ENCODE measurements around the gene SEMA6A. TPM values are rescaled to one million over a fixed set of nuclear protein-coding genes. Genes with fewer than 3 reads are reported as not detected.

The SEMA6A gene
- total RNA-seq, 1 experiment from 2014 or later = 53.3 TPM

DNA sequence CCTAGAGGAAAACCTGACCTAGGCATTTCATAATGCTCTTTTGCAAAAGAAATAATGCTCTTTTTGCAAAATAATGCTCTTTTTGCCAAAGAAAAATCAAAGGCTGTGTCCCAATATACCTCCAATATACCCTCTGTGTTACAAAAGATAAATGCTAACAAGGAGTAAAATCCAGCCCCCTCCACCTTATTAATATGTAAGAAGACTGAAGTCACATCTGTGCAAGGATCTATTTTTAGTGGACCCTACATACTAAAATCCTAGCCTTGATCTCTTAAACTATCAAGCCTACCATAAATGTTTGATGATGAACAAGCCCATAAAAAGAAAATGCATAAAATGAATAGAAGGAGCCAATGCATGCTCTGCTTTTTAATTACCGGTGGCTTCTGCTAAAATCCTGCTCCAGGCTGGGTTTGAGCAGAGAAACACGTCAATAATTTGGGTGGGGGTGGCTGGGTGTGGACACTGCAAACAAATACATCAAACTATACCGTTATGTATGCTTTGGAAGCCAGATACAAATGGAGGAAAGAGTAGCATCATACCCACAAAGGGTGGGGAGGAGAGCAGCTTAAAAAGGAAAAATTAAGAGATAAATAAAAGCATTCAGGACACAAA is 131.6 kb downstream of the SEMA6A start:
- CTCF ChIA-PET = interaction anchor here (0.9 to 1.0 kb wide), 2 partner anchors 9 to 29 kb away, joined by 3 to 7 read pairs; no protein-coding TSS in a partner anchor

DNA sequence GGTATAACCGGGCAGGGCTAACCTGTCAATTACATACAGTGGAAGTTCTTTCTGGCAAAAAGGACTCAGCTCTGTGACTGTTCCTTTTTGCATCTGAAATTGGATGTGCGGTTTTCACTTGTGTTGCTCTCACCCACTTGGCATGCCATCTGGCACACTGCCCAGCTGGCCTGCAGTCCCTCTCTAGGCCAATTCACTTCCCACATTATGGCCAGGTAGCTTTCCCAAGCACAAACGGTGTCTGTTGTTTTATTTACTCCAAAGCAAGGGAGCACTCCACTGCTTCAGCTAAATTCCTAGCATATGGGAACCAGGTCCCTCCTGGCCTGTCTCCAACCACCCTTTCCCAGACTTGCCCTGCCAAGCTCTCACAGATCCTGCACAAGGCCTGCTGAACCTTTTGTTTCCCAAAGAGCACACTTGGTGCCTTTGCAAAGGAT is 132.5 kb downstream of the SEMA6A start:
- H3K36me3 Mint-ChIP-seq (ENCODE audit: insufficient read depth, unreplicated experiment) = peaks cover 38% of the 10 kb centered on the region
- peak; percentile 87 for DNase-seq
- no peaks in the 10 kb centered on the region for H3K27me3 Mint-ChIP-seq (ENCODE audit: unreplicated experiment)
- H3K27ac Mint-ChIP-seq (ENCODE audit: unreplicated experiment) = peak overlapping the region; percentile 24
- H3K9me3 Mint-ChIP-seq (ENCODE audit: low read depth, unreplicated experiment) = no peaks in the 10 kb centered on the region
- TF ChIP-seq, protein P1, sequence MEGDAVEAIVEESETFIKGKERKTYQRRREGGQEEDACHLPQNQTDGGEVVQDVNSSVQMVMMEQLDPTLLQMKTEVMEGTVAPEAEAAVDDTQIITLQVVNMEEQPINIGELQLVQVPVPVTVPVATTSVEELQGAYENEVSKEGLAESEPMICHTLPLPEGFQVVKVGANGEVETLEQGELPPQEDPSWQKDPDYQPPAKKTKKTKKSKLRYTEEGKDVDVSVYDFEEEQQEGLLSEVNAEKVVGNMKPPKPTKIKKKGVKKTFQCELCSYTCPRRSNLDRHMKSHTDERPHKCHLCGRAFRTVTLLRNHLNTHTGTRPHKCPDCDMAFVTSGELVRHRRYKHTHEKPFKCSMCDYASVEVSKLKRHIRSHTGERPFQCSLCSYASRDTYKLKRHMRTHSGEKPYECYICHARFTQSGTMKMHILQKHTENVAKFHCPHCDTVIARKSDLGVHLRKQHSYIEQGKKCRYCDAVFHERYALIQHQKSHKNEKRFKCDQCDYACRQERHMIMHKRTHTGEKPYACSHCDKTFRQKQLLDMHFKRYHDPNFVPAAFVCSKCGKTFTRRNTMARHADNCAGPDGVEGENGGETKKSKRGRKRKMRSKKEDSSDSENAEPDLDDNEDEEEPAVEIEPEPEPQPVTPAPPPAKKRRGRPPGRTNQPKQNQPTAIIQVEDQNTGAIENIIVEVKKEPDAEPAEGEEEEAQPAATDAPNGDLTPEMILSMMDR (IDR thresholded peaks at IDR 0.05; ENCODE audit: unreplicated experiment) = no peak
- CTCF ChIA-PET = interaction anchor here (0.8 to 1.6 kb wide), 5 partner anchors 8 to 94 kb away, joined by 3 to 8 read pairs (median 5); no protein-coding TSS in a partner anchor
- BruUV-seq (replicated peaks) = no TSS peak
- no peak overlapping the region for H3K4me3 Mint-ChIP-seq (ENCODE audit: low read depth, unreplicated experiment)
- intact Hi-C loops (cut with micrococcal nuclease; ENCODE audit: unreplicated experiment) = loop anchor here (2.0 kb wide), 1 partner anchor 51 kb away; no protein-coding TSS in a partner anchor
- peaks cover 47% of the 10 kb centered on the region for H3K4me1 Mint-ChIP-seq (ENCODE audit: low read depth, unreplicated experiment)

More for the DNA sequence above, 131.6 kb downstream of the SEMA6A start:
- Mint-ChIP-seq H3K27me3 (ENCODE audit: unreplicated experiment) (no peaks in the 10 kb centered on the region), H3K27ac (ENCODE audit: unreplicated experiment) (no peak overlapping the region), H3K9me3 (ENCODE audit: low read depth, unreplicated experiment) (no peaks in the 10 kb centered on the region), H3K4me3 (ENCODE audit: low read depth, unreplicated experiment) (no peak overlapping the region), H3K4me1 (ENCODE audit: low read depth, unreplicated experiment) (peaks cover 43% of the 10 kb centered on the region), H3K36me3 (ENCODE audit: insufficient read depth, unreplicated experiment) (peaks cover 44% of the 10 kb centered on the region)
- TF ChIP-seq, protein P1 (IDR thresholded peaks at IDR 0.05; ENCODE audit: unreplicated experiment) = no peak
- no peak for DNase-seq
- intact Hi-C loops (cut with micrococcal nuclease; ENCODE audit: unreplicated experiment) = loop anchor here (2.0 kb wide), 1 partner anchor 50 kb away; no protein-coding TSS in a partner anchor
- no TSS peak for BruUV-seq (replicated peaks)

DNA sequence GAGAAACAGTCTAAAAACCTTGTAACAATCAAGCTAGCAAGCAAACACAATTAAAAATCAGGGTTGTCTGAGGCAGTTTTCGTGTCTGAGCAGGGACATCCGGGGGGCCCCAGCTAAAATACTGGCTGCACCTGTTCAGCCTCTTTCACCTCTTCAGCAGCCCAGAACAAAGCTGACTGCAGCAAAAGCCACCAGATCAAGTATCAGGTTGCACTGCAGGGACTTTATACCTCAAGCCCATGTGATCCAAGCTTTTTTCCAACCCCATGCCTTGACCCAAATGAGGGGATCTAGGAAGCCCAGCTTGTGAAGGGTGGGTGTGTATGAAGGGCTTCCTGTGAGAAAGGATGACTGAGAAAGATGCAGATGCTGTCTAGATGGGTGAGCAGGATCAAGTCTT is 133.4 kb downstream of the SEMA6A start:
- CTCF ChIA-PET = interaction anchor here (0.6 to 1.6 kb wide), 3 partner anchors 9 to 209 kb away, joined by 3 to 8 read pairs (median 5); no protein-coding TSS in a partner anchor
- no TSS peak for BruUV-seq (replicated peaks)

DNA sequence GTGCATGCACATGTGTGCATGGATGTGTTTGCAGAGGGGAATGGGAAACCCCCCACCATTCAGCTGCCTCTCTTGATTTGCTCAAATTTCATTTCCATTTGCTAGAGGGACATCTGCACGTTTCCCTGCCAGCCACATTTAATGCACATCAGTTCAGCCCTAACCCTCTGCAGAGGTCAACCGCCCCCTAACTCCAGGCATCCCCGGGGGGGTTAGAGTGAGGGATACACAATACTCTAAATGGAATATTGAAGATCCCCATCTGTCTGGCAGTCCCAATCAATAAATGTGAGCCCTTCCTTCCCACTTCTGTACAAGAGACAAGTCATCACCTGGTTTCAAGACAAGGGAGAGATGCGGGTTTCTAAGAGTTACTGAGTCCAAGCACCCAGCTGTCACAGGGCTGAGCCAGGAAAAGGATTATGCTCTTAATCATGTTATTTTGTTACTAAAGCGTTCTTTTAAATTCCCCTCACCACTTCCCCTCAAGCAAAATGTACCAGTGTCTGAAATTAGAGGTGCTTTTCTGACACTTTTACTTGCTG is 134.1 kb downstream of the SEMA6A start:
- peaks cover 47% of the 10 kb centered on the region for H3K4me1 Mint-ChIP-seq (ENCODE audit: low read depth, unreplicated experiment)
- no peak for DNase-seq
- no peak overlapping the region for H3K27ac Mint-ChIP-seq (ENCODE audit: unreplicated experiment)
- peaks cover 23% of the 10 kb centered on the region for H3K36me3 Mint-ChIP-seq (ENCODE audit: insufficient read depth, unreplicated experiment)
- no peak overlapping the region for H3K4me3 Mint-ChIP-seq (ENCODE audit: low read depth, unreplicated experiment)
- BruUV-seq (replicated peaks) = no TSS peak
- intact Hi-C loops (cut with micrococcal nuclease; ENCODE audit: unreplicated experiment) = no loop called here
- no peaks in the 10 kb centered on the region for H3K9me3 Mint-ChIP-seq (ENCODE audit: low read depth, unreplicated experiment)
- CTCF ChIA-PET = interaction anchor here (0.7 to 1.6 kb wide), 2 partner anchors 10 to 304 kb away, joined by 3 to 5 read pairs; no protein-coding TSS in a partner anchor
- TF ChIP-seq, protein P1 (IDR thresholded peaks at IDR 0.05; ENCODE audit: unreplicated experiment) = no peak
- H3K27me3 Mint-ChIP-seq (ENCODE audit: unreplicated experiment) = no peaks in the 10 kb centered on the region

More for the DNA sequence above, 133.4 kb downstream of the SEMA6A start:
- intact Hi-C loops (cut with micrococcal nuclease; ENCODE audit: unreplicated experiment) = no loop called here
- Mint-ChIP-seq H3K36me3 (ENCODE audit: insufficient read depth, unreplicated experiment) (peaks cover 30% of the 10 kb centered on the region), H3K4me1 (ENCODE audit: low read depth, unreplicated experiment) (peaks cover 47% of the 10 kb centered on the region), H3K9me3 (ENCODE audit: low read depth, unreplicated experiment) (no peaks in the 10 kb centered on the region), H3K27ac (ENCODE audit: unreplicated experiment) (no peak overlapping the region), H3K27me3 (ENCODE audit: unreplicated experiment) (no peaks in the 10 kb centered on the region), H3K4me3 (ENCODE audit: low read depth, unreplicated experiment) (no peak overlapping the region)
- DNase-seq = no peak
- TF ChIP-seq, protein P1 (IDR thresholded peaks at IDR 0.05; ENCODE audit: unreplicated experiment) = no peak
